ENCODE measurements around the gene MYH15.

Gene MYH15

DNA sequence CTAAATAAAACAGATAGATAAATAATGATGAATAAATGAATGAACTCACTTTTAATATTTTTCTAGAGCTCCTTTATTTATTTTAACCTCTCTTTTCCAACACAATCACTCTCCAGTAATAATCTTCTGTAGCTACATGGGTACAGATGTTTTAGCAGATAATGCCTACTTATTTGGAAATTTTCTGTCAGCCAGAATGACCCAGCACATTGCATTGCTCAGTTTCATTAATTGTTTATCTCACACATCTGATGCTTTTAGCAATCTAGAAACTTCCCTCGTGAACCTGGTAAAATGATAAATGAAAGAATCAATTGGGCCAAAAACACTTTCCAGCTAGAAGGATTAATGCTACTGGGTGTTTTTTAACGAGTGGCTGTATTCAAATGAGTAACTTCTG, 14.9 kb upstream of the MYH15 start:
- no peak for TF ChIP-seq CTCF (IDR thresholded peaks at IDR 0.05)
- no peaks in the 10 kb centered on the region for H3K9me3 ChIP-seq (ENCODE audit: control insufficient read depth, low read length)
- no peaks in the 10 kb centered on the region for H3K79me2 ChIP-seq
- H3K27me3 ChIP-seq (ENCODE audit: control insufficient read depth, insufficient read depth, low read length) = no peaks in the 10 kb centered on the region
- no peak overlapping the region for H2AFZ ChIP-seq
- H3K4me2 ChIP-seq (ENCODE audit: low read length) = no peak overlapping the region
- no peak overlapping the region for H3K9ac ChIP-seq
- H3K27ac ChIP-seq = no peak overlapping the region
- H3K4me3 ChIP-seq (ENCODE audit: low read depth, low read length) = no peak overlapping the region
- H3K36me3 ChIP-seq (ENCODE audit: control insufficient read depth, insufficient read depth, low read length) = no peaks in the 10 kb centered on the region
- no peaks in the 10 kb centered on the region for H3K4me1 ChIP-seq

GRCh38 chr3:108524537-108524936, 14.1 kb upstream of the MYH15 start:
- Histone ChIP-seq H3K36me3 (ENCODE audit: control insufficient read depth, insufficient read depth, low read length) (no peaks in the 10 kb centered on the region), H3K4me1 (no peaks in the 10 kb centered on the region), H3K79me2 (no peaks in the 10 kb centered on the region), H3K4me3 (ENCODE audit: low read depth, low read length) (no peak overlapping the region), H3K27me3 (ENCODE audit: control insufficient read depth, insufficient read depth, low read length) (no peaks in the 10 kb centered on the region), H2AFZ (no peak overlapping the region), H3K27ac (no peak overlapping the region), H3K9me3 (ENCODE audit: control insufficient read depth, low read length) (no peaks in the 10 kb centered on the region), H3K4me2 (ENCODE audit: low read length) (no peak overlapping the region), H3K9ac (no peak overlapping the region)
- TF ChIP-seq CTCF (IDR thresholded peaks at IDR 0.05) = no peak

GRCh38 chr3:108518895-108519294, 8.5 kb upstream of the MYH15 start:
- Histone ChIP-seq H3K4me3 (ENCODE audit: low read depth, low read length) (no peak overlapping the region), H3K27ac (no peak overlapping the region), H3K36me3 (ENCODE audit: control insufficient read depth, insufficient read depth, low read length) (no peaks in the 10 kb centered on the region), H3K4me2 (ENCODE audit: low read length) (no peak overlapping the region), H3K4me1 (no peaks in the 10 kb centered on the region), H3K9me3 (ENCODE audit: control insufficient read depth, low read length) (no peaks in the 10 kb centered on the region), H3K79me2 (no peaks in the 10 kb centered on the region), H2AFZ (no peak overlapping the region), H3K9ac (no peak overlapping the region), H3K27me3 (ENCODE audit: control insufficient read depth, insufficient read depth, low read length) (no peaks in the 10 kb centered on the region)
- TF ChIP-seq CTCF (IDR thresholded peaks at IDR 0.05) = no peak

GRCh38 chr3:108516881-108517280, 6.5 kb upstream of the MYH15 start:
- no peak for TF ChIP-seq CTCF (IDR thresholded peaks at IDR 0.05)
- Histone ChIP-seq H3K4me1 (no peaks in the 10 kb centered on the region), H3K79me2 (no peaks in the 10 kb centered on the region), H2AFZ (no peak overlapping the region), H3K9me3 (ENCODE audit: control insufficient read depth, low read length) (no peaks in the 10 kb centered on the region), H3K27ac (no peak overlapping the region), H3K9ac (no peak overlapping the region), H3K27me3 (ENCODE audit: control insufficient read depth, insufficient read depth, low read length) (no peaks in the 10 kb centered on the region), H3K4me2 (ENCODE audit: low read length) (no peak overlapping the region), H3K36me3 (ENCODE audit: control insufficient read depth, insufficient read depth, low read length) (no peaks in the 10 kb centered on the region), H3K4me3 (ENCODE audit: low read depth, low read length) (no peak overlapping the region)

DNA sequence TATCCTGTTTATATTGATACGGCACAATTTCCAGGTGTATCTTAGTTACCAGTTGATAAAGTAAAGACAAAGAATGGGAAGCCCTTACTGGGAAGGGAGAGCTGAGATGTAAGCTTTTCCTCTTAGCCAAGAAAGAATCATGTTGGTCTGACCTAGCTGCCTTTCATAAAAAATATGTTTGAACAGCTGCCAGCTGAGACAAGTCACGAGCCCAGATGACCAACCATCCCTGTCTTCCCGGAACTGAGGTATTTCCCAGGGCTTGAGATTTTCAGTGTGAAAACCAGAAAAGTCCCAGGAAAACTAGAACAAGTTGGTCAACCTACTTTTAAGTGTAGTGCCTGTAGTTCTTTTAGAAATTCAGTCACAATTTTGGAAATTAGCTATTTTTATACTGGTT, 3.6 kb upstream of the MYH15 start:
- Histone ChIP-seq H3K4me1 (no peaks in the 10 kb centered on the region), H2AFZ (no peak overlapping the region), H3K79me2 (no peaks in the 10 kb centered on the region), H3K27me3 (ENCODE audit: control insufficient read depth, insufficient read depth, low read length) (no peaks in the 10 kb centered on the region), H3K9me3 (ENCODE audit: control insufficient read depth, low read length) (no peaks in the 10 kb centered on the region), H3K9ac (no peak overlapping the region), H3K36me3 (ENCODE audit: control insufficient read depth, insufficient read depth, low read length) (no peaks in the 10 kb centered on the region), H3K4me2 (ENCODE audit: low read length) (no peak overlapping the region), H3K27ac (no peak overlapping the region), H3K4me3 (ENCODE audit: low read depth, low read length) (no peak overlapping the region)
- no peak for TF ChIP-seq CTCF (IDR thresholded peaks at IDR 0.05)
